GM21786 (cell line): ENCODE results near the gene BTG4.

Experiments
- ATAC-seq: cut with Tn5 transposase; IDR thresholded peaks from one replicate; pipeline ENCODE4 v1.9.1; 2021; ENCODE audit not compliant: unreplicated experiment

BTG4 gene

GRCh38 chr11:111537336-111537860 lies 25.2 kb upstream of the BTG4 start:
- no peak for ATAC-seq

- ATAC-seq, result no peak
These were observed 23.1 kb upstream of the BTG4 start for GRCh38 chr11:111535281-111535680.

GRCh38 chr11:111532365-111532709 lies 20.2 kb upstream of the BTG4 start:
- ATAC-seq, result no peak

- peak; percentile 96 for ATAC-seq
These were observed 19.6 kb upstream of the BTG4 start for GRCh38 chr11:111531687-111532364.

GRCh38 chr11:111531136-111531535 lies 18.9 kb upstream of the BTG4 start:
- no peak for ATAC-seq

- ATAC-seq, result no peak
These were observed 17.9 kb upstream of the BTG4 start for GRCh38 chr11:111530091-111530490.

- ATAC-seq, result no peak
These were observed 16.4 kb upstream of the BTG4 start for GRCh38 chr11:111528557-111528956.

- ATAC-seq, result no peak
These were observed 15.1 kb upstream of the BTG4 start for GRCh38 chr11:111527279-111527678.

- peak; percentile 76 for ATAC-seq
These were observed 14.3 kb upstream of the BTG4 start for GRCh38 chr11:111526501-111526900.

- no peak for ATAC-seq
These were observed 13.3 kb upstream of the BTG4 start for GRCh38 chr11:111525456-111525855.

- ATAC-seq, result no peak
These were observed 11.9 kb upstream of the BTG4 start for GRCh38 chr11:111524056-111524455.

- ATAC-seq, result no peak
These were observed 11.2 kb upstream of the BTG4 start for GRCh38 chr11:111523343-111523742.

- ATAC-seq, result no peak
These were observed 10.2 kb upstream of the BTG4 start for GRCh38 chr11:111522426-111522825.

- ATAC-seq, result no peak
These were observed 8.9 kb upstream of the BTG4 start for GRCh38 chr11:111521135-111521534.

GRCh38 chr11:111520560-111520959 lies 8.4 kb upstream of the BTG4 start:
- ATAC-seq, result no peak

GRCh38 chr11:111518668-111519067 lies 6.5 kb upstream of the BTG4 start:
- ATAC-seq, result no peak

GRCh38 chr11:111515591-111515990 lies 3.4 kb upstream of the BTG4 start:
- ATAC-seq, result no peak

GRCh38 chr11:111514216-111515031 lies 2.2 kb upstream of the BTG4 start, which contains the start of gene HOATZ:
HOATZ (plus strand) TSS chr11:111514778; CDS start chr11:111514785, 7 bp downstream.
- no peak for ATAC-seq

GRCh38 chr11:111513240-111513605 lies 1.0 kb upstream of the BTG4 start:
- ATAC-seq, result no peak

GRCh38 chr11:111510311-111510710 lies 1.9 kb downstream of the BTG4 start:
- no peak for ATAC-seq

- ATAC-seq, result no peak
These were observed 9.6 kb downstream of the BTG4 start for GRCh38 chr11:111502611-111503010.

GRCh38 chr11:111500481-111500880 lies 11.7 kb downstream of the BTG4 start:
- ATAC-seq, result no peak
